Stimulated activated CD8-positive, alpha-beta memory T cell treated with anti-CD3 and anti-CD28 coated beads, Interleukin-7, amount 100 ng/mL, for 4 hours (primary cell): Measurements from ENCODE around the gene CRACDL.

Source experiments
- DNase-seq, 2 donors: peaks; one replicate each; pipeline ENCODE4 v3.0.0-alpha.2; 2020; ENCODE audit warnings: low read depth in 2 of 2

CRACDL gene, protein sequence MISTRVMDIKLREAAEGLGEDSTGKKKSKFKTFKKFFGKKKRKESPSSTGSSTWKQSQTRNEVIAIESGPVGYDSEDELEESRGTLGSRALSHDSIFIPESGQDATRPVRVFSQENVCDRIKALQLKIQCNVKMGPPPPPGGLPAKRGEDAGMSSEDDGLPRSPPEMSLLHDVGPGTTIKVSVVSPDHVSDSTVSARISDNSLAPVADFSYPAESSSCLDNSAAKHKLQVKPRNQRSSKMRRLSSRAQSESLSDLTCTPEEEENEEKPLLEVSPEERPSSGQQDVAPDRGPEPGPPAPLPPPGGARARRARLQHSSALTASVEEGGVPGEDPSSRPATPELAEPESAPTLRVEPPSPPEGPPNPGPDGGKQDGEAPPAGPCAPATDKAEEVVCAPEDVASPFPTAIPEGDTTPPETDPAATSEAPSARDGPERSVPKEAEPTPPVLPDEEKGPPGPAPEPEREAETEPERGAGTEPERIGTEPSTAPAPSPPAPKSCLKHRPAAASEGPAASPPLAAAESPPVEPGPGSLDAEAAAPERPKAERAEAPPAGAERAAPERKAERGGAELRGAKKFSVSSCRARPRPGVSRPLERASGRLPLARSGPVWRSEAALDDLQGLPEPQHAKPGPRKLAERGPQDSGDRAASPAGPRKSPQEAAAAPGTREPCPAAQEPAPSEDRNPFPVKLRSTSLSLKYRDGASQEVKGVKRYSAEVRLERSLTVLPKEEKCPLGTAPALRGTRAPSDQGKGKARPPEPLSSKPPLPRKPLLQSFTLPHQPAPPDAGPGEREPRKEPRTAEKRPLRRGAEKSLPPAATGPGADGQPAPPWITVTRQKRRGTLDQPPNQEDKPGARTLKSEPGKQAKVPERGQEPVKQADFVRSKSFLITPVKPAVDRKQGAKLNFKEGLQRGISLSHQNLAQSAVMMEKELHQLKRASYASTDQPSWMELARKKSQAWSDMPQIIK

GRCh38 chr2:98935777-98936352, at the start of gene CRACDL:
CRACDL (minus strand) TSS chr2:98936225; CDS start chr2:98846800, 89,425 bp downstream.
- DNase-seq = no peak

DNA sequence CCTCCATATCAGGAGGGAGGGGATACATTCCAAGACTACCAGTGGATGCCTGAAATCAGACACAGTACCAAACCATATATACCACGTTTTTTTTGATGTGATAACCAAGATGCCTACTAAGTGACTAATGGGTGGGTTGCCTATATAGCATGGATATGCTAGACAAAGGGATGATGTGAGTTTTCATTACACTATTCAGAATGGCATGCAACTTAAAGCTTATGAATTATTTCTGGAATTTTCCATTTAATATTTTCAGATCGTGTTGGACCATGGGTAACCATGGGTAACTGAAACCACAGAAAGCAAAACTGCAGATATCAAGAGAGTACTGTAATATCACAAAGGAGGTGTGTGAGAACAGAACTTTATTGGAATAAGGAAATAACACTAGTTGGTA, 39.6 kb upstream of the CRACDL start:
- no peak for DNase-seq

- DNase-seq = no peak
Measured at GRCh38 chr2:98972582-98973167, 36.6 kb upstream of the CRACDL start.

DNA sequence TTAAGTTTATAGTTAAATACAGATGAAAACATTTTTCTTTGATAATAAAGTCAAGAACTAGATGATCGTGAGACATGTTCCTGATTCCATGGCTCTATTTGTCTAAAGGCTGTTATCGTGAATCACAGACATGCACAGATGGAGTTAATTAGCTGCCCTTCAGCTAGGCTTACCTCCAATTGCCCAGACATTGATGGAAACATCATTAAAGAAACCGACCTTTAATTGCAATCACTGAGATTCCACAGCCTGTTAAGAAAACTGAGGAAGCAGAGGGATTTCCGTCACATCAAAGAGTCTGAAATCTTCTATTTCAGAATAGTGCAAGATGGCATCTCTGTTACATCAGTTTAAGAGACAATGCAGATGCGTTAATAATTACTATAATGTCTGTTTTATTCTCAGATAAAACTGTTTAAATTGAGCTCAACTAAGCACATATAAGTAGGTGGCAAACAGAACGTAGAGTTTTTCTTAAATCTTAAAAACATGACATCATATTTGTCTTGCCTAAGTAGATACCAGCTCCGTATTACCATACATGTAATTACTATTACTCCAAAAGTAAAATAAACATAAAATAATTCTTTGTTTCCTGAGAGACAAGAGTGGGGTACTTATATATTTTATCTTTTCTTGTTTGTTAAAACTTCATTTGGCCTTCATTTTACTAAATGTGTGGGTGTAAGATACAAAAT, 23.9 kb upstream of the CRACDL start:
- DNase-seq = no peak

DNA sequence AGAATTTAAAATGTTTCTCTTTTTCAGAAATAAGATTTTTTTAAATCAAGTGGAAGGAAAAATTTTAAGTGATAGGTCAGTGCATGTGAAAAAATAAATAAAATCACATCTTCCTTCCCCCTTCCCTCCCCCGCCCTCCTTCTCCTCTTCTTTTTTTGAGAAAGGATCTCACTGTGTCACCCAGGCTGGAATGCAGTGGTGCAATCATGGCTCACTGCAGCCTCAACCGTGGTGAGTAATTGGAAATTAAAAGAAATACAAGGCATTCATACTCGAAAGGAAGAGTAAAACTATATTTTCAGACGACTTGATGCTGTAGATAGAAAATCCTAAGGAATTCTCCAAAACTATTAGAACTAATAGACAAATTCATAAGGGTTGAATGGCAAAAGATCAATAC, 16.9 kb upstream of the CRACDL start:
- DNase-seq = no peak

DNA sequence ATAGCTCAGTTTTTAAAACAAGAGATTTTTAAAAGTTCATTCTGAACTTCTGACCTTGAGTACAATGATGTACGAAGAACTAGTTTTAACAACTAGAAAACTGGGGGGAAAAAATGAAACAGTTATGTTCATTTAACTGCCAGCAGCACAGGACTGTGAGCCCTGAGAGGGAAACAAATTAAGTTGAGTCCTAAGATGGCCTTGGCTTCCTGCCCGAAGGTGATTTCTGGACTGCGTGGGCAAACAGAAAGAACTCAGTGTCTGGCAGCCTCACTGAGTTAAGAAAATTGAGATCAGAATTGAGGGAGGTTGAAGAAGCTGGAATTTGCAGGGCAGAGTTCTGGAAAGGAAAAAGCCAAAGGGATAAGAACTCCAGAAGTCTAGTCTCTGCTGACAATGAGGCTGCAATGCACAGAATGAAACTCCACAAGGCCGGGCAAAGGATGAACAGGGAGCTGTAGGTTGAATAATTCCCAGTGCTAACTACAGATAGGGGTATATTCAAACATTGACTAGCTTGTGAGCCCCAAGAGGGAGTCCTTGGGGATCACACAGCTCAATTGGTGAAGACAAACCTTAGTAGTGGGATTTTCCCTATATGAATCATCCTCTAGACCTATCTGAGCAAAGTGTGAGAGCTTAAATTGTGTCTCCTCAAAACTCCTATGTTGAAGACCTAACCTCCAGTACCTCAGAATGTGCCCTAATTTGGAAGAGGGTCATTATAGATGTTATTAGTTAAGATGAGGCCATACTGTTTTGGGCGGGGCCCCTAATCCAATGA, 13.1 kb upstream of the CRACDL start:
- DNase-seq = no peak

- DNase-seq = no peak
Measured at GRCh38 chr2:98947554-98947953, 11.5 kb upstream of the CRACDL start.

GRCh38 chr2:98946855-98947254, 10.8 kb upstream of the CRACDL start:
- DNase-seq = no peak

GRCh38 chr2:98944775-98945174, 8.8 kb upstream of the CRACDL start:
- no peak for DNase-seq

- no peak for DNase-seq
Measured at GRCh38 chr2:98940102-98940501, 4.1 kb upstream of the CRACDL start.

GRCh38 chr2:98937906-98938305, 1.9 kb upstream of the CRACDL start:
- no peak for DNase-seq

DNA sequence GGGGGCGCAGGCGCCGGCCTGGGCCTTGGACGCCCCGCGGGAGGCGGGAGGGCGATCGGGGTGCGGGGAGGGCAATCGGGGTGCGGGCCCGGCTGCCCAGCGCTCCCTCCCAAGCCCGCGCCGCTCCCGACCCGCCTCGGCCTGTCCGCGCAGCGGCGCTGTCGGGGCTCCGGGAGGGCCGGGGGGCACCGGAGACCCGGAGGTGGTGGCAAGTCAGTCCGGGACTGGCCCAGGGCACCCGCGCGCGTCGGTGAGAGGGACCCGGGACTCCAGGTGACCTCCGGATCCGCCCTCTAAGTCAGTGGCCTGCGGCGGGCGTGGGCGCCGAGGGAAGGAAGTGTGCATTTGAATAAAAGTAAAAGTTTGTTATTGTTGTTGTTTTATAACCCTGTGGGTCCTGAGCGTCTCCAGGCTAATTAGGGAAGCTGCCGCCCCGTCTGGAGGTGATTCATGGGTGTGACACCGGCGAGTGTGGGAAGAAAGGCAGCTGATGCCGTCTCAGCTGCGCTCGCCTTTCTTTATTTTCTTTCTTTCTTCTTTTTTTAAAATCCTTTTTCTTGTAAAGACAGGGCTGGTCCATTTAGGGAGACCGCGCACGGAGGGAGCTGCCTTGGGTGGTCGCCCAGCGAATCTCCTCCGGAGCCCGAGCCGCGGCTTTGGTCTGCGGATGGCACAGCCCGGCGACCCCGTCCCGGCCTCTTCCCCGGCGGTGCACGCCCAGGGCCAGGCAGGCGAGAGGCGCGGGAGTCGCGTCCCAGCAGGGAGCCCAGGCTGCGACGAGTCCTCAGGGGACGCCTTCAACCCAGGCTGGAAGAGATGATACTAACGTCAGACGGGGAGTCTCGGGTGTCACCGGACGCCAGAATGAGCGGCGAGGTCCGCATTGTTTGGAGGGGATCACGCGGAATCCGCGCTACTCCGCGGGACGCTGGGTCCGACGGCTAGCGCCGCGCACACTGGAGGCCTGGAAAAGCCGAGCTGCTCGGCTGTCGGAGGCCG, 627 bp upstream of the CRACDL start:
- DNase-seq = no peak

- DNase-seq = no peak
Measured at GRCh38 chr2:98935111-98935770, 784 bp downstream of the CRACDL start.

DNA sequence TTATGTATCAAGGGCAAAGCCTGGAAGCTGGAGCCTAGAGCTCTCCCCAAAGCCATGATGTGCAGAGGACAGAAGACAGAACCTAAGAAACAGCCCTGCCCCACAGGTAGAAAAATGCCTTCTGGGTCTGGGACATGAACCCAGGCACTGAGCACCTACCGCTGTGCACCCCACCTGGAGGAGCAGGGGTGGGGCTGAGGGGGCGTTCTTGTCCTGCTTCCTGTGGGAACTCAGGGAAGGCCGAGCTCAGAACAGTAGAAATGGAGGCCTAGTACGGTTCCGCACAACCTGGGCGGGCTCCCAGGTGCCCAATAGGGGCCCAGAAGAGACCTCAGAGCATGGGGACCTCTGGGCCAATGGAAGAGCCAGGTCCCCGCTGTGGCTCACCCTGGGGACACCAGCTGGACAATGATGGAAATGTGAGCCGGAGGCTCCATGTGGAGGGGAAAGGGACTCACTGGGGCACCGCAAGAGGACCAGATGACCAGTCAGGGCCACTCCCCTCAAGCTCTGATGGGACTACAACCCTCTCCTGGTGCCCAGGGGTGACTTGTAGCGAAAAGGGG, 3.2 kb downstream of the CRACDL start:
- DNase-seq = no peak

GRCh38 chr2:98932164-98932563, 3.9 kb downstream of the CRACDL start:
- no peak for DNase-seq

DNA sequence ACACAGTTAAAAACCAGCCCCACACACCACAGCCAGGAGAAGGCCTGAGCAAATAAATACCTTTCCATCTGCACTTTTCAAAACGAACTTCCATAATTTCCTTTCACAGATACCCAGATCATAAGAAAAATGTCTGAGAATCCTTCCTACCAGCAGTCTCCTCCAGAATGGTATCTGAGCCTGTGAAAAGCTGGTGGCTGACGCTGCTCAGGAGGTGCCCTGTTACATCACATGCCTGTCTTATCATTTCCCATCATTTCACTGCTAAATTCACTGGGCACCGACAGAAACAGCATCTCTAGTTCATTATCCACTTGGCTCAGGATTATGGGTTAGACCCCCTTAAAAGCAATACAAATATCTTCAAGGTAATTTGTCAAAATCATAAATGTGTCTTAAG, 4.4 kb downstream of the CRACDL start:
- DNase-seq = no peak

DNA sequence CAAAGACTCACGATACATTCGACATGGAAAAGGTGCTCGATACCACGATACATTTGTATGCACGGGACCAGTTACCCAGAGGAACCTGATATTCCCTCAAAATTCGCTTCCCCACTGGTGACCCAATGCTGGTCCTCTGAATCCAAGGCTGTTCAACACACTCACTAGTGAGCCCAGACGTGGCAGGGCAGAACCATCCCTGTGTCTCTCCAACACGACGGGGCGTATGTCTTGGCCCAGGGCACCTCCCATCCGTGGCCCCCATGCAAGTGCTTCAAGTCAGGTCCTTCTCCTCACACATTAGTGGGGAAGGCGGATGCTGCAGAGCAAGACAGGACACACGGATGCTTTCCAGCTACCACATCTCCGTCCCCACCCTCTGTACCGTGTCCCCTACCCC, 6.1 kb downstream of the CRACDL start:
- DNase-seq = no peak

GRCh38 chr2:98928242-98928641, 7.8 kb downstream of the CRACDL start:
- DNase-seq = no peak
